GM18870 (cell line): ENCODE results near the gene EPS8L3.
"Not testable (repeated sequence)": the region's sequence is repeated elsewhere in the genome, so short reads cannot be mapped to it uniquely, and the experiment has no call there.

Experiments used
- ATAC-seq: cut with Tn5 transposase; IDR thresholded peaks from one replicate; pipeline ENCODE4 v1.9.1; 2021; ENCODE audit warnings: moderate library complexity; ENCODE audit not compliant: unreplicated experiment

Gene EPS8L3

GRCh38 chr1:109765483-109765815 is 1.7 kb upstream of the EPS8L3 start:
- no peak for ATAC-seq

- no peak for ATAC-seq
Measured at GRCh38 chr1:109764561-109765482, 1.1 kb upstream of the EPS8L3 start.

GRCh38 chr1:109762821-109763645 is 690 bp downstream of the EPS8L3 start:
- no peak for ATAC-seq

GRCh38 chr1:109762039-109762585 is 1.6 kb downstream of the EPS8L3 start:
- ATAC-seq, result no peak

- no peak for ATAC-seq
Measured at GRCh38 chr1:109761227-109762038, 2.3 kb downstream of the EPS8L3 start.

GRCh38 chr1:109760581-109761226 is 3.0 kb downstream of the EPS8L3 start:
- no peak for ATAC-seq

- no peak for ATAC-seq
Measured at GRCh38 chr1:109759513-109760334, 4.0 kb downstream of the EPS8L3 start.

- ATAC-seq, result no peak
Measured at GRCh38 chr1:109757936-109758786, 5.6 kb downstream of the EPS8L3 start.

- ATAC-seq, result no peak
Measured at GRCh38 chr1:109756848-109757521, 6.7 kb downstream of the EPS8L3 start.

GRCh38 chr1:109756325-109756724 is 7.4 kb downstream of the EPS8L3 start:
- not testable (repeated sequence) for ATAC-seq

- no peak for ATAC-seq
Measured at GRCh38 chr1:109754738-109755137, 9.0 kb downstream of the EPS8L3 start.

- no peak for ATAC-seq
Measured at GRCh38 chr1:109751531-109752260, 12.0 kb downstream of the EPS8L3 start.

GRCh38 chr1:109750920-109751319 is 12.8 kb downstream of the EPS8L3 start:
- ATAC-seq, result no peak

GRCh38 chr1:109750241-109750882 is 13.4 kb downstream of the EPS8L3 start:
- ATAC-seq, result no peak

- ATAC-seq, result no peak
Measured at GRCh38 chr1:109749221-109749620, 14.5 kb downstream of the EPS8L3 start.

- ATAC-seq, result not testable (repeated sequence)
Measured at GRCh38 chr1:109748311-109748710, 15.4 kb downstream of the EPS8L3 start.
